IMR-90 (cell line): Measurements from ENCODE around the gene C7.

Experiments
- BHLHE40 ChIP-seq: fragments of 150-350 bp; IDR thresholded peaks from 2 replicates; pipeline ENCODE4 v1.6.1; 2016; ENCODE audit warnings: mild to moderate bottlenecking, low read depth, low read length
- CEBPB ChIP-seq: IDR thresholded peaks from 2 replicates; pipeline ENCODE4 v1.6.1; 2012; ENCODE audit warnings: low read depth, low read length, improper control_type of control experiment
- CHD1 ChIP-seq: IDR thresholded peaks from 2 replicates; pipeline ENCODE4 v1.6.1; 2012; ENCODE audit warnings: low read depth, low read length, improper control_type of control experiment
- FOS ChIP-seq: fragments of 150-350 bp; IDR thresholded peaks from 2 replicates; pipeline ENCODE4 v1.6.1; 2016; ENCODE audit warnings: low read depth, low read length
- MAFK ChIP-seq: IDR thresholded peaks from 2 replicates; pipeline ENCODE4 v1.6.1; 2012; ENCODE audit warnings: low read depth, low read length, improper control_type of control experiment
- MAZ ChIP-seq: IDR thresholded peaks from 2 replicates; pipeline ENCODE4 v1.6.1; 2012; ENCODE audit warnings: low read depth, mild to moderate bottlenecking, low read length, improper control_type of control experiment, moderate library complexity, borderline replicate concordance
- NFE2L2 ChIP-seq: fragments of 150-350 bp; IDR thresholded peaks from 2 replicates; pipeline ENCODE4 v1.6.1; 2016; ENCODE audit warnings: low read depth, mild to moderate bottlenecking, low read length
- POLR2A ChIP-seq: IDR thresholded peaks from 2 replicates; pipeline ENCODE4 v1.6.1; 2012; ENCODE audit warnings: mild to moderate bottlenecking, low read depth, low read length
- RAD21 ChIP-seq: IDR thresholded peaks from 2 replicates; pipeline ENCODE4 v1.6.1; 2012; ENCODE audit warnings: low read length, improper control_type of control experiment
- RCOR1 ChIP-seq: IDR thresholded peaks from 2 replicates; pipeline ENCODE4 v1.6.1; 2012; ENCODE audit warnings: mild to moderate bottlenecking, low read length, improper control_type of control experiment; ENCODE audit not compliant: insufficient replicate concordance
- RFX5 ChIP-seq: IDR thresholded peaks from 2 replicates; pipeline ENCODE4 v1.8.0; 2012; ENCODE audit warnings: low read depth, mild to moderate bottlenecking, low read length, moderate library complexity
- SMC3 ChIP-seq: fragments of 150-350 bp; IDR thresholded peaks from 2 replicates; pipeline ENCODE4 v1.6.1; 2016; ENCODE audit warnings: low read depth, mild to moderate bottlenecking, antibody characterized with exemption, low read length, moderate library complexity
- TF ChIP-seq, protein P1 (sequence below): fragments of 150-350 bp; IDR thresholded peaks from 2 replicates; pipeline ENCODE4 v1.6.1; 2017; ENCODE audit warnings: mild to moderate bottlenecking, antibody characterized with exemption, low read length, low read depth
- TF ChIP-seq, protein P2 (sequence below): conservative IDR thresholded peaks from 2 replicates; pipeline ENCODE4 v1.5.1; 2012; ENCODE audit warnings: mild to moderate bottlenecking, low read depth, low read length, improper control_type of control experiment

DNA sequence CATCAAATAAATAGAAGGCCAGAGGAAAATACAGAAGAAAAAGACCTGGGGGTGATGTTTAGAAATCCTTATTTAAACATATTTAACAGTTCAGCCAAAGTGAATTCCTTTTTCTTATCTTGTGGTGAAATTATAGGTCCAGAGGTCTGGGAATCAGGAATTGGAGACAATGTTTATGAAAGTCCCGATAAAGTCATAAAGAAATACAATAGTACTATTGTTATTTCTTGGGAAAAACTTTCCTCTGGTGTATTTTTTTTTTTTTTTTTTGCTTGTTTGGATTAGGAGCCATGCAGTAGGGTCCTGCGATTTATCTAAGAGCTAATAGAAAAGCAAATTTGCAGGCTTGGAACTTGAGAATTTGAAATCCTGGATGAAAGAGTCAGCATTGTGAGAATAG lies 426 bp downstream of the C7 start:
- TF ChIP-seq, protein P1, sequence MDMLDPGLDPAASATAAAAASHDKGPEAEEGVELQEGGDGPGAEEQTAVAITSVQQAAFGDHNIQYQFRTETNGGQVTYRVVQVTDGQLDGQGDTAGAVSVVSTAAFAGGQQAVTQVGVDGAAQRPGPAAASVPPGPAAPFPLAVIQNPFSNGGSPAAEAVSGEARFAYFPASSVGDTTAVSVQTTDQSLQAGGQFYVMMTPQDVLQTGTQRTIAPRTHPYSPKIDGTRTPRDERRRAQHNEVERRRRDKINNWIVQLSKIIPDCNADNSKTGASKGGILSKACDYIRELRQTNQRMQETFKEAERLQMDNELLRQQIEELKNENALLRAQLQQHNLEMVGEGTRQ = no peak
- no peak for TF ChIP-seq POLR2A
- TF ChIP-seq, protein P2, sequence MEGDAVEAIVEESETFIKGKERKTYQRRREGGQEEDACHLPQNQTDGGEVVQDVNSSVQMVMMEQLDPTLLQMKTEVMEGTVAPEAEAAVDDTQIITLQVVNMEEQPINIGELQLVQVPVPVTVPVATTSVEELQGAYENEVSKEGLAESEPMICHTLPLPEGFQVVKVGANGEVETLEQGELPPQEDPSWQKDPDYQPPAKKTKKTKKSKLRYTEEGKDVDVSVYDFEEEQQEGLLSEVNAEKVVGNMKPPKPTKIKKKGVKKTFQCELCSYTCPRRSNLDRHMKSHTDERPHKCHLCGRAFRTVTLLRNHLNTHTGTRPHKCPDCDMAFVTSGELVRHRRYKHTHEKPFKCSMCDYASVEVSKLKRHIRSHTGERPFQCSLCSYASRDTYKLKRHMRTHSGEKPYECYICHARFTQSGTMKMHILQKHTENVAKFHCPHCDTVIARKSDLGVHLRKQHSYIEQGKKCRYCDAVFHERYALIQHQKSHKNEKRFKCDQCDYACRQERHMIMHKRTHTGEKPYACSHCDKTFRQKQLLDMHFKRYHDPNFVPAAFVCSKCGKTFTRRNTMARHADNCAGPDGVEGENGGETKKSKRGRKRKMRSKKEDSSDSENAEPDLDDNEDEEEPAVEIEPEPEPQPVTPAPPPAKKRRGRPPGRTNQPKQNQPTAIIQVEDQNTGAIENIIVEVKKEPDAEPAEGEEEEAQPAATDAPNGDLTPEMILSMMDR = no peak
- TF ChIP-seq MAFK = no peak
- TF ChIP-seq BHLHE40 = no peak
- no peak for TF ChIP-seq RAD21
- no peak for TF ChIP-seq CHD1
- no peak for TF ChIP-seq MAZ
- no peak for TF ChIP-seq RFX5
- TF ChIP-seq FOS = no peak
- no peak for TF ChIP-seq RCOR1
- no peak for TF ChIP-seq CEBPB
- TF ChIP-seq SMC3 = no peak
- TF ChIP-seq NFE2L2 = no peak
